Fibroblast of mammary gland (primary cell): ENCODE data around the gene CDC42EP2.

ENCODE experiments used
- DNase-seq: peaks from one replicate; pipeline ENCODE4 v3.0.0-alpha.2; 2010; ENCODE audit warnings: low read depth
- H3K4me3 ChIP-seq: 2 replicates; pipeline ENCODE4 v1.5.1; 2011; ENCODE audit warnings: low read depth, mild to moderate bottlenecking, low read length, moderate library complexity; ENCODE audit not compliant: control insufficient read depth
- CTCF ChIP-seq: conservative IDR thresholded peaks from 2 replicates; pipeline ENCODE4 v1.5.1; 2011; ENCODE audit warnings: low read depth, low read length, inconsistent platforms; ENCODE audit not compliant: control insufficient read depth, insufficient read depth

The CDC42EP2 gene

DNA sequence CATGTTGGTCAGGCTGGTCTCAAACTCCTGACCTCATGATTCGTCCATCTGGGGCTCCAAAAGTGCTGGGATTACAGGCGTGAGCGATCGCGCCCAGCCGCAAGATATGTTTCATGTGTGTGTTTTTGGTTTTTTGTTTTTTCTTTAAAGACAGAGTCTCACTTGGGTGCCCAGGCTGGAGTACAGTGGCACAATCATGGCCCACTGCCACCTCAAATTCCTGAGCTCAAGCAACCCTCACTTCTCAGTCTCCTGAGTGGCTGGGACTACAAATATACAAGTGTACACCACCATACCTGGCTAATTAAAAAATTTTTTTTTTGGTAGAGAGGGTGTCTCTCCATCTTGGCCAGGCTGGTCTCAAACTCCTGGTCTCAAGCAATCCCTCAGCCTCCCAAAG lies 48.3 kb downstream of the CDC42EP2 start:
- no peak for DNase-seq
- no peak overlapping the region for H3K4me3 ChIP-seq
- TF ChIP-seq CTCF: no peak

DNA sequence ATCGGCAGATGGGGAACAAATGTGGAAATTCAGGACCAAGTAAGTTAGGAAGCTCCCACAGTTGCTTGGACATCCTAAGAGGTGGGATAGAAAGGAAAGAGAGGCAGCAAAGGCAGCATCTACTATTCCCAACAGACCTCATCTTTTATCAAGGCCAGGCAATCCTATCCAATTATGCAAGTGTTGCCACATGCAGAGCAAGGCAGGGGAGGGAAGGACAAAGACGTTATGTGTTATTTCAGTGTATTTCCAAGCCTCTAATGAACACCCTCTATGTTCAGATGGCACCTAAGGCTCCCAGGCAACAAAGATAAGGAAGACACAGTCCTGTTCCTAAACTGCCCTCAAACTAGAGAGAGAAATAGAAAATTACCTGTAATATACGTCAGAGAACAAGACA lies 49.1 kb downstream of the CDC42EP2 start:
- TF ChIP-seq CTCF: no peak
- DNase-seq: no peak
- H3K4me3 ChIP-seq: no peak overlapping the region

DNA sequence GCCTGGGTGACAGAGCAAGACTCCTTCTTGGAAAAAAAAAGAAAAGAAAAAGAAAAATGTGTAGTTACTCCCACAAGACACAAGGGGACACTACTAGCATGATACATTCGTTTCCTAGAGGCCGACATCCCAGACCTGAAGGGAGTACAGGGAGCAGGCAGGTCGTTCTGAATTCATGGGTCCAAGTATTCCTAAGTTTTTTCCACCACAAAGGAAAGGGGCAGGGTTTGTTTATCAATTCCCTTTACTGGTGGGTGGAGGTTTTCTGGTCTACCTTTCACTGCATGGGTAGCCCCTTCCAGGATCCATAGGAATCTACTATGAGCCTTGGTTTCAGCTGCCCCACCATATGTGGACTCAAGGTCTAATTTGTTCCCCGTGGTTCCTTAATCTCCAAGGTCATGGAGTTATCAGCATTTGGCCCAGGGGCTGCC lies 51.7 kb downstream of the CDC42EP2 start:
- TF ChIP-seq CTCF: peak; percentile 85
- no peak overlapping the region for H3K4me3 ChIP-seq
- DNase-seq: peak; percentile 87

- no peak for TF ChIP-seq CTCF
- H3K4me3 ChIP-seq: no peak overlapping the region
- no peak for DNase-seq
These were observed 56.0 kb downstream of the CDC42EP2 start for GRCh38 chr11:65370659-65371049.
